ENCODE measurements around the gene SUPT3H.

DNA sequence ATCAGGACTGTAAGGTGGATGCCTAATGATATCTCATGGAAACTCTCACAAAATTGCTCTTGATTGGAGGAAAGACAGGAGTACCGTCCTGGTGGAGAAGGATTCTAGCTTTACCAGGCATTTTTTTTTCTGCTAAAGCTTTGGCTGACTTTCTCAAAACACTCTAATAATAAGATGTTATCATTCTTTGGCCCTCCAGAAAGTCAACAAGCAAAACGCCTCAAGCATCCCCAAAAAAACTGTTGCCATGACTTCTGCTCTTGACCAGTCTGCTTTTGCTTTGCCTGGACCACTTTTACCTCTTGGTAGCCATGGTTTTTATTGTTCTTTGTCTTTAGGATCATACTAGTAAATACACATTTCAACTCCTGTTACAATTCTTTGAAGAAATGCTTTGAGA is 105.1 kb downstream of the SUPT3H start:
- TF ChIP-seq, protein P1, sequence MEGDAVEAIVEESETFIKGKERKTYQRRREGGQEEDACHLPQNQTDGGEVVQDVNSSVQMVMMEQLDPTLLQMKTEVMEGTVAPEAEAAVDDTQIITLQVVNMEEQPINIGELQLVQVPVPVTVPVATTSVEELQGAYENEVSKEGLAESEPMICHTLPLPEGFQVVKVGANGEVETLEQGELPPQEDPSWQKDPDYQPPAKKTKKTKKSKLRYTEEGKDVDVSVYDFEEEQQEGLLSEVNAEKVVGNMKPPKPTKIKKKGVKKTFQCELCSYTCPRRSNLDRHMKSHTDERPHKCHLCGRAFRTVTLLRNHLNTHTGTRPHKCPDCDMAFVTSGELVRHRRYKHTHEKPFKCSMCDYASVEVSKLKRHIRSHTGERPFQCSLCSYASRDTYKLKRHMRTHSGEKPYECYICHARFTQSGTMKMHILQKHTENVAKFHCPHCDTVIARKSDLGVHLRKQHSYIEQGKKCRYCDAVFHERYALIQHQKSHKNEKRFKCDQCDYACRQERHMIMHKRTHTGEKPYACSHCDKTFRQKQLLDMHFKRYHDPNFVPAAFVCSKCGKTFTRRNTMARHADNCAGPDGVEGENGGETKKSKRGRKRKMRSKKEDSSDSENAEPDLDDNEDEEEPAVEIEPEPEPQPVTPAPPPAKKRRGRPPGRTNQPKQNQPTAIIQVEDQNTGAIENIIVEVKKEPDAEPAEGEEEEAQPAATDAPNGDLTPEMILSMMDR (conservative IDR thresholded peaks at IDR 0.05): no peak
- TF ChIP-seq ZFX (IDR thresholded peaks at IDR 0.05): no peak
